ENCODE data around the gene DNAAF1.
"Not testable (repeated sequence)": the region's sequence is repeated elsewhere in the genome, so short reads cannot be mapped to it uniquely, and the experiment has no call there.

The DNAAF1 gene

GRCh38 chr16:84115919-84116719 is 29.0 kb upstream of the DNAAF1 start:
- H3K36me3 ChIP-seq (replicated peaks), result no peaks in the 10 kb centered on the region
- no peaks in the 10 kb centered on the region for H3K27me3 ChIP-seq (ENCODE audit: low read depth)
- H3K9me3 ChIP-seq, result no peaks in the 10 kb centered on the region
- in situ Hi-C loops (cut with MboI; ENCODE audit: low sequenced_read_pairs), result no loop called here
- H3K4me1 ChIP-seq, result peaks cover 11% of the 10 kb centered on the region
- H3K4me3 ChIP-seq, result peak overlapping the region; percentile 90
- DNase-seq (ENCODE audit: low spot score in 2 of 2), result peak in 1 of 2 experiments; percentile 28

GRCh38 chr16:84116720-84117493 is 28.2 kb upstream of the DNAAF1 start, which contains the start of gene MBTPS1:
Gene MBTPS1, minus strand, starts transcription at chr16:84116942. Its CDS starts 15,159 bp downstream, at chr16:84101783.
- in situ Hi-C loops (cut with MboI; ENCODE audit: low sequenced_read_pairs), result no loop called here
- H3K4me3 ChIP-seq, result peak within 1 kb of the TSS; percentile 90

DNA sequence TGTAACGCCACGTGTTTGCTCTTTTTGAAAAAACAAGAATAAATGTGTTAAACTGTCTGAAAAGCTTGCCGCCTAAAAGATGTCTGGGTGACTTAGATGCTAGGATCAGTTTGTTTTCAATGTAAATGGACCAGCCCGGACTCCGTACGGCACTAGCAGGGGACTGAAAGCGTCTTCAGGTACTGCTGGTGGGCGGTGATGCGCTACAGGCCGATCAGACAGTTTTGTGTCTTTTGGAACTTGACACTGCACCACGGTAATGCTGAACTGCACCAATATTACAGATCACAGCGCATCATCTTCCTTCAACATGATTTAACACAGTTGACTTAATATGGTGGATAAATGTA is 27.6 kb upstream of the DNAAF1 start:
- peak overlapping the region; percentile 90 for H3K4me3 ChIP-seq
- no peak for DNase-seq (ENCODE audit: low spot score in 2 of 2)
- in situ Hi-C loops (cut with MboI; ENCODE audit: low sequenced_read_pairs), result no loop called here
- peaks cover 11% of the 10 kb centered on the region for H3K4me1 ChIP-seq
- H3K27me3 ChIP-seq (ENCODE audit: low read depth), result no peaks in the 10 kb centered on the region
- H3K9me3 ChIP-seq, result no peaks in the 10 kb centered on the region
- H3K36me3 ChIP-seq (replicated peaks), result no peaks in the 10 kb centered on the region; the same call in 1 of the 2 replicates

More at GRCh38 chr16:84116720-84117493, 28.2 kb upstream of the DNAAF1 start, which contains the start of gene MBTPS1:
- no peaks in the 10 kb centered on the region for H3K27me3 ChIP-seq (ENCODE audit: low read depth)
- H3K9me3 ChIP-seq, result no peaks in the 10 kb centered on the region
- H3K36me3 ChIP-seq (replicated peaks), result no peaks in the 10 kb centered on the region
- peak; percentile 95 to 98 for DNase-seq (ENCODE audit: low spot score in 2 of 2)
- peaks cover 11% of the 10 kb centered on the region for H3K4me1 ChIP-seq

- in situ Hi-C loops (cut with MboI; ENCODE audit: low sequenced_read_pairs); H3K36me3 ChIP-seq (replicated peaks); H3K27me3 ChIP-seq (ENCODE audit: low read depth); H3K9me3 ChIP-seq; DNase-seq (ENCODE audit: low spot score in 2 of 2); H3K4me3 ChIP-seq: not testable (repeated sequence)
- H3K4me1 ChIP-seq, result peaks cover 11% of the 10 kb centered on the region
Measured at GRCh38 chr16:84118315-84118714, 26.8 kb upstream of the DNAAF1 start.

DNA sequence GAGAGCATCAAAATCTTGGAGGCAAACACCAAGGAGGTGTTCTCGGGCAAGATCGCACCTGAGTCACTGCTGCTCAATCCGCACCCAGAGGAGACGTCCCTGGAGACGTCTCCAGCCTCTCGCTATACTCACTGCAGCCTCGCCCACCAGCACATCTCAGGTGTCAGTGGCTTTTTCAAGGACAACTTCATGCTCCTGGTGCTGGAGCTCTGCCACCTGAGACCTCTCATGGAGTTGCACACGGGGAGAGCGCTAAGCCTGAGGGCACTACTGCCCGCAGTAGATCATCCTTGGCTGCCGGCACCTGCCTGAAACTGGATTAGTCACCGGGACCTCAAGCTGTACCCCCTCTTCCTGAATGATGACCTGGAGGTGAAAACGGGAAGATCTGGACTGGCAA is 25.7 kb upstream of the DNAAF1 start:
- H3K4me1 ChIP-seq, result peaks cover 11% of the 10 kb centered on the region
- H3K27me3 ChIP-seq (ENCODE audit: low read depth), result no peaks in the 10 kb centered on the region
- H3K9me3 ChIP-seq, result no peaks in the 10 kb centered on the region
- in situ Hi-C loops (cut with MboI; ENCODE audit: low sequenced_read_pairs), result no loop called here
- H3K36me3 ChIP-seq (replicated peaks), result peaks cover 15% of the 10 kb centered on the region
- no peak overlapping the region for H3K4me3 ChIP-seq
- no peak for DNase-seq (ENCODE audit: low spot score in 2 of 2)

DNA sequence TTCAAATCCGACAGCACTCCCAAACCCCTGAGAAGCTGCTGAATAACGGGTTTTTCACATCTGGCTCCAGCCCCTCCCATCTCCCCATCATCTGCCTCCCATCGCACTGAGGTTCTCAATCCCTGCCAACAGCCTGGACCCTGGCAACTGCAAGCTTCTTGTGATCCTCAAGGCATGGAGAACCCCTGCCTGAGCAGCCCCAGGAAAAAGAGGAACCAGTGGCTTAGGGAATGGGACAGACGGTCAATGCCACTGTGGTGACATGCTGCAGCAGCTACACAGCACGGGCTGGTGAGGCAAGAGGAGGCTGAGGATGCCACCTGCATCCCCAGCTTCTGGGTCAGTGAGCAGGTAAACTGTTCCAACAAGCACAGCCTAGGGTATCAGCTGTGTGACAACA is 25.1 kb upstream of the DNAAF1 start:
- H3K27me3 ChIP-seq (ENCODE audit: low read depth), result no peaks in the 10 kb centered on the region
- in situ Hi-C loops (cut with MboI; ENCODE audit: low sequenced_read_pairs), result no loop called here
- no peak overlapping the region for H3K4me3 ChIP-seq
- H3K9me3 ChIP-seq, result no peaks in the 10 kb centered on the region
- no peak for DNase-seq (ENCODE audit: low spot score in 2 of 2)
- H3K4me1 ChIP-seq, result peaks cover 11% of the 10 kb centered on the region
- peaks cover 17% of the 10 kb centered on the region for H3K36me3 ChIP-seq (replicated peaks)

- no peak for DNase-seq (ENCODE audit: low spot score in 2 of 2)
- no peak overlapping the region for H3K4me3 ChIP-seq
- no peaks in the 10 kb centered on the region for H3K9me3 ChIP-seq
- H3K27me3 ChIP-seq (ENCODE audit: low read depth), result no peaks in the 10 kb centered on the region
- in situ Hi-C loops (cut with MboI; ENCODE audit: low sequenced_read_pairs), result no loop called here
- H3K4me1 ChIP-seq, result peaks cover 5% of the 10 kb centered on the region
- H3K36me3 ChIP-seq (replicated peaks), result peaks cover 17% of the 10 kb centered on the region
Measured at GRCh38 chr16:84121007-84121406, 24.1 kb upstream of the DNAAF1 start.

DNA sequence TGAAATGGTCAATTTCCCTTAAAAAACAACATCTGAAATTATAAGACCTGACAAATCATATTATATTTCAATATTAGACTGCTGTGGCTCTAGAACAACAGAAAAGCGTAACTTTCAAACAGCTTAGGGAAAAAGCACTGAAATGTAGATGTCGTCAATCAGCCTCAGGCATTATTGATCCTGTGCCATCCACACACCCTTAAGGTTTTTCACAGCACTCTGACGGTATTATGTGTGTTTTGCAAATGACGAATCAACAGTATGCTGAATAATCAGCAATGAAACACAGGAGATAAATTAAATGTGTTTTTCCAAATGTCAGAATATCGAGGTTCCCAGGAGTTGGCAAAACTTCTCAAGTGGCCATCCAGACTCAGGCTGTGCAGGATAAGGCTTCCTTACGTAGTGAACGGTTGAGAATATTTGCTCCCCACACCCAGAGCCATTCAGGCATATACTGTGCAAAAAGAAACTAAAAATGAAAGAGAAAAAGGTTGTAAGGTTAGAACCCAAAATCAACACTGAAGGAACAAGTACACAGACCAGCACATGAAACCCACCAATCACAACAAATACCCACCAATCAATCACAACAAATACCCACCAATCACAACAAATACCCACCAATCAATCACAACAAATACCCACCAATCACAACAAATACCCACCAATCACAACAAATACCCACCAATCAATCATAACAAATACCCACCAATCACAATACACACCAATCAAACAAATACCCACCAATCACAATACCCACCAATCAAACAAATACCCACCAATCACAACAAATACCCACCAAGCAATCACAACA is 20.6 kb upstream of the DNAAF1 start:
- in situ Hi-C loops (cut with MboI; ENCODE audit: low sequenced_read_pairs), result no loop called here
- H3K4me1 ChIP-seq, result no peaks in the 10 kb centered on the region
- H3K27me3 ChIP-seq (ENCODE audit: low read depth), result no peaks in the 10 kb centered on the region
- no peak for DNase-seq (ENCODE audit: low spot score in 2 of 2)
- no peak overlapping the region for H3K4me3 ChIP-seq
- H3K36me3 ChIP-seq (replicated peaks), result peaks cover 23% of the 10 kb centered on the region
- no peaks in the 10 kb centered on the region for H3K9me3 ChIP-seq

DNA sequence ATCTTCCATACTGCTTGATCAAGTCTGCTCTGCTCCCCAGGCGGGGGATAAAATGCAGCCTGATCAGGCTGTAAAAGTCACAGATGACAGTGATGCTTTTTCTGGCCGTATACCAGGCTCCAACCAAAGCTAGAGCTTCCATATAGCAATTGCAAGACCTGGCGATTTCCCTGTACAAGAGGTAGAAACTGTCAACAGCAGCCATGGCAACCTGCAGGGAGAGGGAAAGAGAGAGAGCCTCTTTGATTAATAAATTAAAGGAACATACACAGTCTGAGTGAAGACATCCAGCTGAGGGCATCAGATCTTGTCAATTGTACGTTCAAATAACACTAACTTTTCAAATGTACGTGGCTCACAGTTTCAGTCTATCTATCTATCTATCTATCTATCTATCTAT is 14.0 kb upstream of the DNAAF1 start:
- Histone ChIP-seq H3K27me3 (ENCODE audit: low read depth) (no peaks in the 10 kb centered on the region), H3K4me3 (no peak overlapping the region), H3K36me3 (replicated peaks) (peaks cover 15% of the 10 kb centered on the region), H3K9me3 (no peaks in the 10 kb centered on the region), H3K4me1 (peaks cover 10% of the 10 kb centered on the region)
- DNase-seq (ENCODE audit: low spot score in 2 of 2), result no peak
- in situ Hi-C loops (cut with MboI; ENCODE audit: low sequenced_read_pairs), result no loop called here

GRCh38 chr16:84132527-84133285 is 12.4 kb upstream of the DNAAF1 start:
- H3K36me3 ChIP-seq (replicated peaks), result peaks cover 15% of the 10 kb centered on the region
- no peak for DNase-seq (ENCODE audit: low spot score in 2 of 2)
- H3K4me1 ChIP-seq, result peaks cover 10% of the 10 kb centered on the region
- H3K27me3 ChIP-seq (ENCODE audit: low read depth), result no peaks in the 10 kb centered on the region
- in situ Hi-C loops (cut with MboI; ENCODE audit: low sequenced_read_pairs), result no loop called here
- no peaks in the 10 kb centered on the region for H3K9me3 ChIP-seq
- no peak overlapping the region for H3K4me3 ChIP-seq

DNA sequence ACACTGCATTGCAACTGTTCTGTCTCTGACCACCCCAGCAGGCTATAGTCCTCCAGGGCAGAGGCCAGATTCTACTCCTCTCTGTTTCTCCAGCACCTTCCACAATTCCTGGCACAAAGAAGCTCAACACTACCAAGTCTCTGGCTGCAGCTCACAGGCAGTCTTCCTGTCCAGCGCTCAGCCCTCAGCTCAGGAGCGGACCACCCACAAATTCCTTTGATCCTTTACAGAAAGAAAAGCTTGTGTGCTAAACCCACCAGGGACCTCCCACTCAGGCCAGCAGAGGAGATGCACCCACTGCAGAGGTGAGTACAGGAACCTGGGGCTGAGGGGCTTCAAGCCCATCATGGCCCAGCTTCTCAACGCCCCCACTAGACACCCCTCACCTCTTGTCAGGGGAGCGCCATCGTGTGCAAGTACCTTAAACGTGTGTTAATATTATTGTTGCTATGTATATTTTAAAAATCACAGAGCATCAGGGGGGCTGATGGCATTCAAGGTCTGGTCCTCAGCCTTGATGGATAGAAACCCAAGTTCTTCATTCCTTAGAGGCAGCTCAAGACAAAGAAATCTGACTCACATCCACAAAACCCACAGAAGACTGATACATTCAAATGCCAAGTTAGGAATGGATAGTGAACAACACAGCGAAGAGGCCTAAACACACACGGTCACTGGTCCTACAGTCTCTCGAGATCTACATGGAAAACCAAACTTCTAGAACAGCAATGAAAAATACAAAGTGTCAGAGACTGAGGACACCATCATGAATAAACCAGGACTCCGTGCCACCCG is 8.6 kb upstream of the DNAAF1 start:
- Histone ChIP-seq H3K27me3 (ENCODE audit: low read depth) (no peaks in the 10 kb centered on the region), H3K4me1 (peaks cover 25% of the 10 kb centered on the region), H3K4me3 (no peak overlapping the region), H3K36me3 (replicated peaks) (peaks cover 2% of the 10 kb centered on the region), H3K9me3 (no peaks in the 10 kb centered on the region)
- DNase-seq (ENCODE audit: low spot score in 2 of 2), result no peak
- in situ Hi-C loops (cut with MboI; ENCODE audit: low sequenced_read_pairs), result no loop called here

- Histone ChIP-seq H3K4me3 (no peak overlapping the region), H3K36me3 (replicated peaks) (peaks cover 2% of the 10 kb centered on the region), H3K9me3 (no peaks in the 10 kb centered on the region), H3K4me1 (peaks cover 24% of the 10 kb centered on the region), H3K27me3 (ENCODE audit: low read depth) (no peaks in the 10 kb centered on the region)
- DNase-seq (ENCODE audit: low spot score in 2 of 2), result no peak
- in situ Hi-C loops (cut with MboI; ENCODE audit: low sequenced_read_pairs), result no loop called here
Measured at GRCh38 chr16:84137287-84137686, 7.8 kb upstream of the DNAAF1 start.
